Neural cell (in vitro differentiated cells): ENCODE data around the gene APC. TPM values are rescaled to one million over a fixed set of nuclear protein-coding genes. Genes with fewer than 3 reads are reported as not detected.

Experiments
- H2AFZ ChIP-seq: fragments of 200-600, 300-800 bp; sonication (generic), shearing (Covaris generic); 2 replicates; pipeline ENCODE4 v1.6.0; 2014; ENCODE audit warnings: low read depth, mild to moderate bottlenecking, antibody characterized with exemption, low read length, moderate library complexity
- H3F3A ChIP-seq: fragments of 200-600 bp; shearing (Covaris generic); 2 replicates; pipeline ENCODE4 v1.6.1; 2016; ENCODE audit warnings: mild to moderate bottlenecking, moderate library complexity, mixed read lengths, antibody characterized with exemption, low read length; ENCODE audit not compliant: insufficient read depth, poor library complexity, severe bottlenecking
- H3K27ac ChIP-seq: fragments of 200-600, 300-800 bp; sonication (generic), shearing (Covaris generic); 2 replicates; pipeline ENCODE4 v1.5.1; 2014; ENCODE audit warnings: mild to moderate bottlenecking, low read length, moderate library complexity
- H3K27me3 ChIP-seq: fragments of 300-800, 200-600 bp; sonication (generic), shearing (Covaris generic); 2 replicates; pipeline ENCODE4 v1.6.0; 2014; ENCODE audit warnings: mild to moderate bottlenecking, low read depth, low read length, moderate library complexity; ENCODE audit not compliant: insufficient read depth
- H3K36me3 ChIP-seq: fragments of 300-800, 200-600 bp; sonication (generic), shearing (Covaris generic); 2 replicates; pipeline ENCODE4 v1.5.1; 2014; ENCODE audit warnings: mild to moderate bottlenecking, antibody characterized with exemption, low read length, moderate library complexity; ENCODE audit not compliant: insufficient read depth
- H3K4me2 ChIP-seq: fragments of 300-800, 200-600 bp; sonication (generic), shearing (Covaris generic); 2 replicates; pipeline ENCODE4 v1.6.0; 2014; ENCODE audit warnings: mild to moderate bottlenecking, low read length
- H3K4me3 ChIP-seq: fragments of 300-800, 200-600 bp; sonication (generic), shearing (Covaris generic); 2 replicates; pipeline ENCODE4 v1.5.1; 2014; ENCODE audit warnings: mild to moderate bottlenecking, low read length, moderate library complexity
- H3K79me2 ChIP-seq: fragments of 200-600 bp; shearing (Covaris generic); replicated peaks from 2 replicates; pipeline ENCODE4 v1.6.0; 2014; ENCODE audit warnings: mild to moderate bottlenecking, low read length, moderate library complexity; ENCODE audit not compliant: insufficient read depth
- H3K9ac ChIP-seq: fragments of 300-800, 200-600 bp; sonication (generic), shearing (Covaris generic); 2 replicates; pipeline ENCODE4 v1.6.1; 2016; ENCODE audit warnings: mild to moderate bottlenecking, low read length, mixed read lengths
- H3K9me2 ChIP-seq: fragments of 200-600 bp; shearing (Covaris generic); 2 replicates; pipeline ENCODE4 v1.6.1; 2016; ENCODE audit warnings: mild to moderate bottlenecking, low read length, mixed read lengths; ENCODE audit not compliant: insufficient read depth
- H3K9me3 ChIP-seq: fragments of 200-600, 300-800 bp; sonication (generic), shearing (Covaris generic); 2 replicates; pipeline ENCODE4 v1.6.1; 2016; ENCODE audit warnings: mild to moderate bottlenecking, mixed run types, low read length, moderate library complexity, mixed read lengths
- H4K20me1 ChIP-seq: fragments of 200-600 bp; shearing (Covaris generic); 2 replicates; pipeline ENCODE4 v1.6.1; 2016; ENCODE audit warnings: mild to moderate bottlenecking, mixed run types; ENCODE audit not compliant: insufficient read depth
- CTCF ChIP-seq: fragments of 450-650 bp; IDR thresholded peaks from 2 replicates; pipeline ENCODE4 v1.5.1; 2014; ENCODE audit warnings: antibody characterized with exemption, mild to moderate bottlenecking, moderate library complexity; ENCODE audit not compliant: poor library complexity, severe bottlenecking
- EP300 ChIP-seq: fragments of 450-650 bp; conservative IDR thresholded peaks from 2 replicates; pipeline ENCODE4 v1.6.1; 2014; ENCODE audit warnings: antibody characterized with exemption, mild to moderate bottlenecking, moderate library complexity; ENCODE audit not compliant: poor library complexity, severe bottlenecking
- EZH2 ChIP-seq: fragments of 200-600, 300-800 bp; shearing (Covaris generic), sonication (generic); IDR thresholded peaks from 2 replicates; pipeline ENCODE4 v1.6.1; 2014; ENCODE audit warnings: antibody characterized with exemption, low read length, borderline replicate concordance, mild to moderate bottlenecking; ENCODE audit not compliant: insufficient read depth, poor library complexity, severe bottlenecking
- MXI1 ChIP-seq: fragments of 450-650 bp; conservative IDR thresholded peaks from 2 replicates; pipeline ENCODE4 v1.6.1; 2014; ENCODE audit warnings: antibody characterized with exemption, mild to moderate bottlenecking; ENCODE audit not compliant: poor library complexity, severe bottlenecking
- POLR2AphosphoS5 ChIP-seq: IDR thresholded peaks from 2 replicates; pipeline ENCODE4 v1.6.1; 2012
- RAD21 ChIP-seq: fragments of 450-650 bp; conservative IDR thresholded peaks from 2 replicates; pipeline ENCODE4 v1.6.1; 2014; ENCODE audit warnings: antibody characterized with exemption, mild to moderate bottlenecking, moderate library complexity
- REST ChIP-seq: IDR thresholded peaks from 2 replicates; pipeline ENCODE4 v1.6.1; 2012; ENCODE audit warnings: borderline replicate concordance
- SMC3 ChIP-seq: fragments of 450-650 bp; conservative IDR thresholded peaks from 2 replicates; pipeline ENCODE4 v1.6.1; 2014; ENCODE audit warnings: antibody characterized with exemption, mild to moderate bottlenecking, moderate library complexity; ENCODE audit not compliant: poor library complexity
- TAF1 ChIP-seq: IDR thresholded peaks from 2 replicates; pipeline ENCODE4 v1.6.1; 2012; ENCODE audit warnings: low read depth
- polyA plus RNA-seq: library from polyadenylated mRNA; depleted of rRNA; stranded (reverse); fragments of >200 nt; gene quantifications from 2 replicates; pipeline ENCODE4 v1.2.3, GENCODE V29; 2014

APC gene
- polyA plus RNA-seq, 1 donor from 2014 or later = 40.6 TPM

GRCh38 chr5:112867411-112867810, 129.7 kb downstream of the APC start:
- no peaks in the 10 kb centered on the region for H3F3A ChIP-seq
- no peaks in the 10 kb centered on the region for H3K27me3 ChIP-seq
- H3K9me2 ChIP-seq = no peaks in the 10 kb centered on the region
- H3K9ac ChIP-seq = no peak overlapping the region
- H2AFZ ChIP-seq = no peak overlapping the region
- H3K9me3 ChIP-seq = no peaks in the 10 kb centered on the region
- H3K79me2 ChIP-seq = peaks cover 11% of the 10 kb centered on the region
- no peak overlapping the region for H3K4me3 ChIP-seq
- peaks cover 4% of the 10 kb centered on the region for H3K36me3 ChIP-seq
- no peak overlapping the region for H3K4me2 ChIP-seq
- no peaks in the 10 kb centered on the region for H4K20me1 ChIP-seq
- TF ChIP-seq MXI1 (no peak), SMC3 (no peak), REST (no peak), EP300 (no peak), RAD21 (no peak), CTCF (no peak), TAF1 (no peak), EZH2 (no peak), POLR2AphosphoS5 (no peak)
- H3K27ac ChIP-seq = no peak overlapping the region

GRCh38 chr5:112869948-112870347, 132.3 kb downstream of the APC start:
- no peaks in the 10 kb centered on the region for H3K27me3 ChIP-seq
- H2AFZ ChIP-seq = no peak overlapping the region
- H3K9ac ChIP-seq = no peak overlapping the region
- no peak for TF ChIP-seq SMC3
- no peak for TF ChIP-seq CTCF
- TF ChIP-seq RAD21 = no peak
- no peak for TF ChIP-seq EZH2
- TF ChIP-seq EP300 = no peak
- TF ChIP-seq MXI1 = no peak
- no peaks in the 10 kb centered on the region for H3F3A ChIP-seq
- no peaks in the 10 kb centered on the region for H3K79me2 ChIP-seq
- H3K36me3 ChIP-seq = no peaks in the 10 kb centered on the region
- H3K9me2 ChIP-seq = no peaks in the 10 kb centered on the region
- no peak overlapping the region for H3K4me2 ChIP-seq
- no peak overlapping the region for H3K4me3 ChIP-seq
- H3K27ac ChIP-seq = no peak overlapping the region
- H4K20me1 ChIP-seq = no peaks in the 10 kb centered on the region
- H3K9me3 ChIP-seq = no peaks in the 10 kb centered on the region
